NB4 (cell line): ENCODE measurements around the gene ZNF724.

ENCODE experiments used
- MAX ChIP-seq: IDR thresholded peaks from 2 replicates; pipeline ENCODE4 v1.6.1; 2011; ENCODE audit warnings: low read depth, low read length
- TF ChIP-seq, protein P1 (sequence below): IDR thresholded peaks from one replicate; pipeline ENCODE4 v1.5.1; 2012; ENCODE audit warnings: low read depth, low read length

DNA sequence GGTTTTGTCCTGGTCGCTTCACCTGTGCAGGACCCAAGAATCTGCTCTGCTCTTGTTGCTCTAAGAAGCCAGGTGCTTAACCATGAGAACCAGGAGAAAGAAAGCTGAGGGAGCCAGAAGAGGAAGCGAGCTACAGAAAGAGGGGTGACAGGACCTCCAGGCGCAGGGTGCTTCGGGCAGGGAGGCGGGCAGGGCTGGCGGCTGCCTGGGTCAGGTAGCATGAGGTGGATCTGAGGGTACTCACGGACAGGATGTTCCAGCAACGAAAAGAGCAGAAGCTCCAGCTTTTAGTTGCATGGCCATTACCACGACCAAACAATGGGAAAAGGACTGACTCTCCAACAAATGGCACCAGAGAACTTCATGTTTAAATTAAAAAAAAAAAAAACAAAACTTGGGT, 59.9 kb downstream of the ZNF724 start:
- TF ChIP-seq, protein P1, sequence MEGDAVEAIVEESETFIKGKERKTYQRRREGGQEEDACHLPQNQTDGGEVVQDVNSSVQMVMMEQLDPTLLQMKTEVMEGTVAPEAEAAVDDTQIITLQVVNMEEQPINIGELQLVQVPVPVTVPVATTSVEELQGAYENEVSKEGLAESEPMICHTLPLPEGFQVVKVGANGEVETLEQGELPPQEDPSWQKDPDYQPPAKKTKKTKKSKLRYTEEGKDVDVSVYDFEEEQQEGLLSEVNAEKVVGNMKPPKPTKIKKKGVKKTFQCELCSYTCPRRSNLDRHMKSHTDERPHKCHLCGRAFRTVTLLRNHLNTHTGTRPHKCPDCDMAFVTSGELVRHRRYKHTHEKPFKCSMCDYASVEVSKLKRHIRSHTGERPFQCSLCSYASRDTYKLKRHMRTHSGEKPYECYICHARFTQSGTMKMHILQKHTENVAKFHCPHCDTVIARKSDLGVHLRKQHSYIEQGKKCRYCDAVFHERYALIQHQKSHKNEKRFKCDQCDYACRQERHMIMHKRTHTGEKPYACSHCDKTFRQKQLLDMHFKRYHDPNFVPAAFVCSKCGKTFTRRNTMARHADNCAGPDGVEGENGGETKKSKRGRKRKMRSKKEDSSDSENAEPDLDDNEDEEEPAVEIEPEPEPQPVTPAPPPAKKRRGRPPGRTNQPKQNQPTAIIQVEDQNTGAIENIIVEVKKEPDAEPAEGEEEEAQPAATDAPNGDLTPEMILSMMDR: no peak
- no peak for TF ChIP-seq MAX
